Keratinocyte (primary cell): Measurements from ENCODE around the gene DNAJA4. TPM values are rescaled to one million over a fixed set of nuclear protein-coding genes. Genes with fewer than 3 reads are reported as not detected.

Experiments
- DNase-seq: peaks from one replicate; pipeline ENCODE4 v3.0.0-alpha.2; 2011; ENCODE audit warnings: low read depth, missing footprints, low spot score
- FAIRE-seq: peaks from 2 replicates; lab custom pipeline; 2011; peaks lifted over from hg19 to GRCh38; lab: Jason Lieb, UNC
- H2AFZ ChIP-seq: 2 replicates; pipeline ENCODE4 v1.6.0; 2012; ENCODE audit warnings: low read length, control low read depth, inconsistent platforms; ENCODE audit not compliant: control insufficient read depth
- H3K27ac ChIP-seq: 2 replicates; pipeline ENCODE4 v1.5.1; 2011; ENCODE audit warnings: low read length; ENCODE audit not compliant: control insufficient read depth, insufficient read depth
- H3K27me3 ChIP-seq: 3 replicates; pipeline ENCODE4 v1.6.0; 2011; ENCODE audit warnings: low read length; ENCODE audit not compliant: control insufficient read depth, insufficient read depth; ENCODE audit errors: extremely low read depth
- H3K36me3 ChIP-seq, 2 experiments: 2 replicates in 1 of 2; 3 replicates in 1 of 2; pipeline ENCODE4 v1.5.1; 2011; ENCODE audit warnings: low read length in 2 of 2, mild to moderate bottlenecking in 1 of 2; ENCODE audit not compliant: control insufficient read depth in 2 of 2, insufficient read depth in 2 of 2; ENCODE audit errors: extremely low read depth in 1 of 2
- H3K4me1 ChIP-seq: 3 replicates; pipeline ENCODE4 v1.5.1; 2011; ENCODE audit warnings: low read length; ENCODE audit not compliant: control insufficient read depth, insufficient read depth; ENCODE audit errors: extremely low read depth
- H3K4me2 ChIP-seq: 3 replicates; pipeline ENCODE4 v1.6.0; 2011; ENCODE audit warnings: low read depth, low read length; ENCODE audit not compliant: control insufficient read depth, insufficient read depth; ENCODE audit errors: extremely low read depth
- H3K4me3 ChIP-seq, 3 experiments: fragments of 200-600 bp in 1 of 3; sonication (generic) in 1 of 3; 2 replicates in 2 of 3; 3 replicates in 1 of 3; pipeline ENCODE4 v1.5.1; 2011 to 2016; ENCODE audit warnings: low read length in 3 of 3, mild to moderate bottlenecking in 3 of 3, control low read depth in 2 of 3, inconsistent platforms in 1 of 3, low read depth in 1 of 3, mixed read lengths in 1 of 3, mixed run types in 1 of 3, moderate library complexity in 1 of 3; ENCODE audit not compliant: control insufficient read depth in 2 of 3, insufficient read depth in 2 of 3; ENCODE audit errors: extremely low read depth in 1 of 3
- H3K79me2 ChIP-seq: 2 replicates; pipeline ENCODE4 v1.6.0; 2012; ENCODE audit warnings: low read length; ENCODE audit not compliant: control insufficient read depth, insufficient read depth
- H3K9ac ChIP-seq: 3 replicates; pipeline ENCODE4 v1.6.0; 2011; ENCODE audit warnings: low read length; ENCODE audit not compliant: control insufficient read depth, insufficient read depth; ENCODE audit errors: extremely low read depth
- H3K9me1 ChIP-seq: 3 replicates; pipeline ENCODE4 v1.6.0; 2011; ENCODE audit warnings: low read length; ENCODE audit not compliant: control insufficient read depth, insufficient read depth; ENCODE audit errors: extremely low read depth
- H3K9me3 ChIP-seq: 2 replicates; pipeline ENCODE4 v1.5.1; 2012; ENCODE audit warnings: low read depth, low read length; ENCODE audit not compliant: control insufficient read depth
- H4K20me1 ChIP-seq: 3 replicates; pipeline ENCODE4 v1.6.0; 2011; ENCODE audit warnings: low read length; ENCODE audit not compliant: control insufficient read depth, insufficient read depth; ENCODE audit errors: extremely low read depth
- EZH2 ChIP-seq: IDR thresholded peaks from one replicate; pipeline ENCODE4 v1.6.1; 2012; ENCODE audit warnings: inconsistent platforms, mild to moderate bottlenecking, low read length, moderate library complexity
- dilution Hi-C: fragments of 300-500 bp; cut with MboI; formaldehyde crosslinking; loops from one replicate; pipeline ENCODE4 v1.7.0; 2020; ENCODE audit warnings: low sequenced_read_pairs; ENCODE audit not compliant: extremely low pct_ligation_motif_present
- polyA plus RNA-seq, 5 experiments: library from polyadenylated mRNA; depleted of rRNA in 3 of 5; stranded (reverse) in 3 of 5; stranded (forward) in 1 of 5; unstranded in 1 of 5; fragments of >200 nt; gene quantifications; 1 replicate in 1 of 5; 2 replicates in 3 of 5; 3 replicates in 1 of 5; pipeline versions ENCODE4 v1.2.1 to v1.2.3, GENCODE V29; 2011 to 2012; ENCODE audit warnings: missing spikeins in 2 of 5, low read depth in 1 of 5, low replicate concordance in 1 of 5
- TF ChIP-seq, protein P1 (sequence below), 3 experiments: IDR thresholded peaks in 1 of 3; conservative IDR thresholded peaks in 1 of 3; optimal IDR thresholded peaks in 1 of 3; 2 replicates in 2 of 3; 3 replicates in 1 of 3; pipeline versions ENCODE3 to v1.5.1; 2011; ENCODE audit warnings: low read length in 3 of 3, mild to moderate bottlenecking in 3 of 3, moderate library complexity in 2 of 3, control low read depth in 1 of 3, inconsistent platforms in 1 of 3; ENCODE audit not compliant: insufficient read depth in 2 of 3; ENCODE audit errors: extremely low read depth in 1 of 3

The DNAJA4 gene
- polyA plus RNA-seq, 1 donor (not counting 4 experiments of a cell fraction or from before 2014, with no cell fraction given), result 4.1 TPM

DNA sequence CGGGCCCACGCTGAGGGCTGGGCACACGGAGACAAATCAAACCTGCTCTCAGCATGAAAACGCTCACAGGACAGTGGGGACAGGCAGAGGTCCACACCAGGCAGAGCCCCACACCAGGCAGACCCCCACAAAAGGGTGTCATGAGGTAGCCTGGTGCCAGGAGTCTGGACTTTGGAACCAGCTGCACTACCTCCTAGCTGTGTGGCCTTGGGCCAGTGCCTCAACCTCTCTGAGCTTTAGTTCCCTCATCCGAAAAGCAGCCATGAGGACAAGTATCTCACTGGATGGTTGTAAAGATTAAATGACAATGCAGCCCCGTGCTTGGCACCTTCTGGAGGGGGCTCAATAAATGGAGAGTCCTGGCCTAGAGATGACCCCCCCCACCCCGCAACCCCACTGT lies 59.3 kb downstream of the DNAJA4 start:
- no peaks in the 10 kb centered on the region for H3K4me1 ChIP-seq
- no peaks in the 10 kb centered on the region for H3K79me2 ChIP-seq
- no peak for TF ChIP-seq EZH2
- TF ChIP-seq, protein P1, sequence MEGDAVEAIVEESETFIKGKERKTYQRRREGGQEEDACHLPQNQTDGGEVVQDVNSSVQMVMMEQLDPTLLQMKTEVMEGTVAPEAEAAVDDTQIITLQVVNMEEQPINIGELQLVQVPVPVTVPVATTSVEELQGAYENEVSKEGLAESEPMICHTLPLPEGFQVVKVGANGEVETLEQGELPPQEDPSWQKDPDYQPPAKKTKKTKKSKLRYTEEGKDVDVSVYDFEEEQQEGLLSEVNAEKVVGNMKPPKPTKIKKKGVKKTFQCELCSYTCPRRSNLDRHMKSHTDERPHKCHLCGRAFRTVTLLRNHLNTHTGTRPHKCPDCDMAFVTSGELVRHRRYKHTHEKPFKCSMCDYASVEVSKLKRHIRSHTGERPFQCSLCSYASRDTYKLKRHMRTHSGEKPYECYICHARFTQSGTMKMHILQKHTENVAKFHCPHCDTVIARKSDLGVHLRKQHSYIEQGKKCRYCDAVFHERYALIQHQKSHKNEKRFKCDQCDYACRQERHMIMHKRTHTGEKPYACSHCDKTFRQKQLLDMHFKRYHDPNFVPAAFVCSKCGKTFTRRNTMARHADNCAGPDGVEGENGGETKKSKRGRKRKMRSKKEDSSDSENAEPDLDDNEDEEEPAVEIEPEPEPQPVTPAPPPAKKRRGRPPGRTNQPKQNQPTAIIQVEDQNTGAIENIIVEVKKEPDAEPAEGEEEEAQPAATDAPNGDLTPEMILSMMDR (optimal IDR thresholded peaks at IDR 0.05 in 1 of 3, IDR thresholded peaks at IDR 0.05 in 1 of 3, conservative IDR thresholded peaks at IDR 0.05 in 1 of 3; ENCODE audit: extremely low read depth in 1 of 3, insufficient read depth in 2 of 3, low read length in 3 of 3), result no peak
- DNase-seq (no peak), FAIRE-seq (no peak)
- H3K9me3 ChIP-seq, result no peaks in the 10 kb centered on the region
- no peak overlapping the region for H2AFZ ChIP-seq
- H3K4me2 ChIP-seq, result no peak overlapping the region
- no peak overlapping the region for H3K27ac ChIP-seq
- H3K9me1 ChIP-seq, result no peaks in the 10 kb centered on the region
- H3K9ac ChIP-seq, result no peak overlapping the region
- dilution Hi-C loops, result no loop called here
- no peaks in the 10 kb centered on the region for H4K20me1 ChIP-seq
- no peak overlapping the region for H3K4me3 ChIP-seq
- H3K36me3 ChIP-seq, result no peaks in the 10 kb centered on the region
- H3K27me3 ChIP-seq, result peaks cover 5% of the 10 kb centered on the region

DNA sequence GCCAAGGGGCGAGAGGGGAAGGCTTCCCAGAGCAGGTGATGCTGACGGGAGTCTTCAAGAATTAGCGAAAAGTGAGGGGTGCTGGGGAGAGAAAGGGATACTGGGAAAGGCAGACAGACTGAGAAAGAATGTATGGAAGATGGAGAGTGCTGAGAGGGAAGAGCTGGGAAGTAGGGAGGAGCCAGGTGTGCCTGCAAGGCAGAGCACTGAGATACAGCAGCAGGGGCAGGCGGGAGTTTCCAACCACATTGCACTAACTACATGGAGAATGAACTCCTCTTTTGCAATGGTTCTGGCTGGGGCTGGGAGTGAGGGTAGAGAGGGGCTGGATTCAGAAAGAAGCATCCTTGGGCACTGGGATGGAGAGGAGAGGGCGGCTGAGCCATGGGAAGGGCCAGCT lies 59.8 kb downstream of the DNAJA4 start:
- no peak for FAIRE-seq
- Histone ChIP-seq H3K4me1 (no peaks in the 10 kb centered on the region), H2AFZ (no peak overlapping the region), H3K4me3 (no peak overlapping the region), H3K9me3 (no peaks in the 10 kb centered on the region), H3K27me3 (peaks cover 5% of the 10 kb centered on the region), H4K20me1 (no peaks in the 10 kb centered on the region), H3K4me2 (no peak overlapping the region), H3K9ac (no peak overlapping the region), H3K9me1 (no peaks in the 10 kb centered on the region), H3K27ac (no peak overlapping the region), H3K79me2 (no peaks in the 10 kb centered on the region), H3K36me3 (no peaks in the 10 kb centered on the region)
- TF ChIP-seq EZH2, result no peak
- TF ChIP-seq, protein P1 (optimal IDR thresholded peaks at IDR 0.05 in 1 of 3, IDR thresholded peaks at IDR 0.05 in 1 of 3, conservative IDR thresholded peaks at IDR 0.05 in 1 of 3; ENCODE audit: extremely low read depth in 1 of 3, insufficient read depth in 2 of 3, low read length in 3 of 3), result no peak
- no peak for DNase-seq
- dilution Hi-C loops, result no loop called here
